Peyer's patch (tissue), 4 donors: ENCODE measurements around the gene RIMBP2. TPM values are rescaled to one million over a fixed set of nuclear protein-coding genes. Genes with fewer than 3 reads are reported as not detected.

ENCODE experiments used
- DNase-seq, 3 donors: peaks; one replicate each; pipeline ENCODE4 v3.0.0-alpha.2; 2017 to 2019
- H3K27ac ChIP-seq, 4 donors: fragments of 200-600 bp; sonication (generic); one replicate each; pipeline ENCODE4 v1.5.1; 2016 to 2019
- H3K27me3 ChIP-seq, 2 donors: fragments of 200-600 bp; sonication (generic); one replicate each; pipeline ENCODE4 v1.5.1; 2019
- H3K36me3 ChIP-seq, 3 donors: fragments of 200-600 bp; sonication (generic); one replicate each; pipeline ENCODE4 v1.5.1; 2016 to 2019
- H3K4me1 ChIP-seq, 4 donors: fragments of 200-600 bp; sonication (generic); one replicate each; pipeline ENCODE4 v1.5.1; 2016 to 2019
- H3K4me3 ChIP-seq, 4 donors: fragments of 200-600 bp; sonication (generic); 1 replicate in 3 of 4; 2 replicates in 1 of 4; pipeline ENCODE4 v1.5.1; 2016 to 2019; ENCODE audit warnings: mild to moderate bottlenecking in 1 of 4
- H3K9me3 ChIP-seq, 4 donors: fragments of 200-600 bp; sonication (generic); one replicate each; pipeline ENCODE4 v1.5.1; 2016 to 2019; ENCODE audit warnings: mild to moderate bottlenecking in 1 of 4
- CTCF ChIP-seq, 6 experiments: fragments of 450-650 bp in 4 of 6; fragments of 200-600 bp in 2 of 6; sonication (generic) in 1 of 6; IDR thresholded peaks; one replicate each; pipeline ENCODE4 v1.5.1; 2017 to 2019; ENCODE audit warnings: antibody characterized with exemption in 6 of 6, mild to moderate bottlenecking in 3 of 6, moderate library complexity in 1 of 6
- POLR2A ChIP-seq, 2 donors: fragments of 450-650 bp; IDR thresholded peaks; one replicate each; pipeline ENCODE4 v1.5.1; 2017; ENCODE audit warnings: antibody characterized with exemption in 2 of 2, mild to moderate bottlenecking in 2 of 2, moderate library complexity in 2 of 2
- total RNA-seq, 4 donors: library from RNA; depleted of rRNA; stranded (reverse); fragments of >200 nt; gene quantifications; one replicate each; pipeline ENCODE4 v1.1.0, GENCODE V29; 2016

The RIMBP2 gene
- total RNA-seq, 4 donors from 2014 or later, result 8.8 to 19.8 (median 16.0) TPM

DNA sequence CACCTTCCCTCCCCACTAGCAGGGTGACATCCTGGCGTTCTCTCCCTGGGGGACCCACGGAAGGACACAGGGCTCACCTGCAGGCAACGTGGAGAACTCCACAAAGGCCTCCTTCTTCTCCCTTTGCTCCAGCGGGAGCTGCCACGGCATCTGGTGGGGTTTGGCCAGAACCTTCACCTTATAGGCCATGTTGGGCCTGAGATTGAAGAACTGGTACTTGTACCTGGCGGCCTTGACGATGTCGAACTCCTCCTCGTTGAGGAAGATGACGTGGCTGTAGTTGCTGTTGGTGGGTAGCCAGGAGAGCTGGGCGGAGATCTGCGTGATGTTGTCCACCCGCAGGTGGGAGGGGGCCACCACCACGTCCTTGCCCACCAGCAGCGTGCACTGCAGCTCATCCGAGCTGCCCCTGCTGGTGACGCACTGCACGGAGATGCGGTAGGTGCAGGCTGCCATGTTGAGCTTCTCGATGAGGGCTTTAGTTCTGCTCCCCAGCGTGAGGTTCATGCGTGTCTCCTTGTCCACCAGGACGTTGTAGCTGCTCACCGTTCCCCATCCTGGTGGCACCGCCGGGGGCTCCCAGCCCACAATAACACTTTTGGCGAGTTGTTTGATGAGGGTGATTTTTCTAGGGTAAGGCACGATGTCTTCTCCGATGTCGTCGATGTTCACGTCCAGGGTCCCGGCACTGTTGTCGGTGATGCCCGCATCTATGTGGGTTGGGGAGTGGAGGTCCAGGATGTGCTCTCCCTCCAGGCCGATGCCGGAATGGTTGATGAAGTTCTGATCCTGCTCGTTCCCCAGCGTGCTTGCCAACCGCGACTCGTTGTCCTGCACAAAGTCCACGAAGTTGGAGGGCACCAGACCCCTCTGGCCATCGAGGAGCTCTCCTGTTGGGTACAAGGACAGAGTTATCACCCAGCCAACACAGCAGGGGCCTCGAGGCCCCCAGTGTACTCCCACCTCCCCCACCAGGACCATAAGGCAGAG lies 274.0 kb downstream of the RIMBP2 start:
- TF ChIP-seq CTCF (IDR thresholded peaks at IDR 0.05) (no peak), POLR2A (IDR thresholded peaks at IDR 0.05) (no peak)
- no peaks in the 10 kb centered on the region for H3K9me3 ChIP-seq

DNA sequence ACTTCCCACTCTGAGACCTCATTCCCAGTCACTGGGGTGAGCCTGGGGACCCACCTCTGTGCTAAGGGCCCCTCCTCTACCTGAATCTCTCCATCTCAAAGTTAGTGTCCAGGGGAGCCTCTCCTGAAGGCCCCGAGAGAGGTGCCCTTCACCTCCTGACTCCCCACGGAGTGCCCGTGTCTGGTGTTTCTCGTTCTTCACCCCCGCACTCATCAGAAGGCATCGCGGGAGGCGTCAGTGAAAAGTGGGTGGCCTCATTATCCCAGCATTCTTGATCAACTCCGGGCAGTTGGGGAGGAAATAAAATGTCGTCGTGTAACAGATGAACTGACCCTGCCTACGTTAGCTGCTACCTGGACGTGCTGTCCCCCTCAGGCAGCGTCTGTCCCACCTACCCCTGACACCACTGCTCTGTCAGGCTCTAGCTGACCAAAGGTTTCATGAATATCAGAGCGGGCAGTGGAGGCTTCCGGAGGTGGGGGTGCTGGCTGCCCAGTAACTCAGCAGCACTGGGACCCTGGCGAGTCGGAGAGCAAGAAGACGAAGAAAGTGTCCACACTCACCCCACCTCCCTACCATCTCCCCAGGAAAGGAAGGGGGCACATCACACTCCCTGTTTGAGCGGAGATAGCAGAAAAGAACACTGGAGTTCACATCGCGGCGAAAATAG lies 275.6 kb downstream of the RIMBP2 start:
- Histone ChIP-seq H3K4me1 (no peaks in the 10 kb centered on the region), H3K27ac (no peak overlapping the region), H3K36me3 (no peaks in the 10 kb centered on the region), H3K9me3 (no peaks in the 10 kb centered on the region), H3K4me3 (no peak overlapping the region), H3K27me3 (no peaks in the 10 kb centered on the region)
- peak in 1 of 3 donors; percentile 12 for DNase-seq
- TF ChIP-seq POLR2A (IDR thresholded peaks at IDR 0.05), result no peak
- no peak for TF ChIP-seq CTCF (IDR thresholded peaks at IDR 0.05)

More for the DNA sequence above, 274.0 kb downstream of the RIMBP2 start:
- H3K4me3 ChIP-seq, result no peak overlapping the region
- no peak overlapping the region for H3K27ac ChIP-seq
- H3K27me3 ChIP-seq, result no peaks in the 10 kb centered on the region
- no peaks in the 10 kb centered on the region for H3K4me1 ChIP-seq
- H3K36me3 ChIP-seq, result no peaks in the 10 kb centered on the region
- DNase-seq, result no peak

GRCh38 chr12:130439250-130439649 lies 276.8 kb downstream of the RIMBP2 start:
- no peak for TF ChIP-seq CTCF (IDR thresholded peaks at IDR 0.05)
- TF ChIP-seq POLR2A (IDR thresholded peaks at IDR 0.05), result no peak
- H3K36me3 ChIP-seq, result no peaks in the 10 kb centered on the region
- H3K27ac ChIP-seq, result no peak overlapping the region
- H3K4me3 ChIP-seq, result no peak overlapping the region
- no peaks in the 10 kb centered on the region for H3K27me3 ChIP-seq
- DNase-seq, result no peak
- H3K9me3 ChIP-seq, result no peaks in the 10 kb centered on the region
- H3K4me1 ChIP-seq, result no peaks in the 10 kb centered on the region

DNA sequence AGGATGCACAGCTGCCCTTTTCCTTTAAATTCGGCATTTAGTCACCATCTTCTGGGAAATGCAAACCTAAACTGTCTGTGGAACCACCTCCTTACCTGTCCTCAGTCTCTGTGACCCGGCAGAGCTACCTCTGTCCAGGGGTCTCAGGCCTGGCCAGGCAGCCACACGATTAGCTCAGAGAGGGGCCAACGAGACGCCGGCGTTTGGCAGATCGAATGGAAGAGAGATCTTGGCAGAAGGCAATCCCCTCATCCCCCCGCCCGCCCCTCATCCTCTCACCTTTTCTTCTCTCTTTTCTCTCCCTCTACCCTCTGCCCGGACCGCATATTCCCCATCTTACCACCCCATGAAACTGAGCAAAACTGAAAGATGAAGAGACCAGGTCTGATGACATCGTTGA lies 277.4 kb downstream of the RIMBP2 start:
- no peaks in the 10 kb centered on the region for H3K9me3 ChIP-seq
- H3K4me3 ChIP-seq, result no peak overlapping the region
- no peaks in the 10 kb centered on the region for H3K36me3 ChIP-seq
- H3K27me3 ChIP-seq, result no peaks in the 10 kb centered on the region
- TF ChIP-seq CTCF (IDR thresholded peaks at IDR 0.05) (no peak), POLR2A (IDR thresholded peaks at IDR 0.05) (no peak)
- DNase-seq, result peak in 1 of 3 donors; percentile 22
- H3K4me1 ChIP-seq, result no peaks in the 10 kb centered on the region
- no peak overlapping the region for H3K27ac ChIP-seq

- Histone ChIP-seq H3K9me3 (no peaks in the 10 kb centered on the region), H3K4me3 (no peak overlapping the region), H3K36me3 (no peaks in the 10 kb centered on the region), H3K27ac (no peak overlapping the region), H3K27me3 (no peaks in the 10 kb centered on the region), H3K4me1 (no peaks in the 10 kb centered on the region)
- DNase-seq, result peak in 1 of 3 donors; percentile 29
- no peak for TF ChIP-seq CTCF (IDR thresholded peaks at IDR 0.05)
- TF ChIP-seq POLR2A (IDR thresholded peaks at IDR 0.05), result no peak
Observed at GRCh38 chr12:130438243-130438620, 277.9 kb downstream of the RIMBP2 start.
